Tibial nerve (tissue), 4 donors: ENCODE measurements around the gene SLC27A3. TPM values are rescaled to one million over a fixed set of nuclear protein-coding genes. Genes with fewer than 3 reads are reported as not detected.
A peak's percentile ranks its signal among the peaks of the same experiment; 100 is the strongest.
"Not testable (repeated sequence)": the region's sequence is repeated elsewhere in the genome, so short reads cannot be mapped to it uniquely, and the experiment has no call there.

Experiments
- DNase-seq, 2 donors: peaks; one replicate each; pipeline ENCODE4 v3.0.0-alpha.2; 2019; ENCODE audit warnings: low spot score in 2 of 2
- H3K27ac ChIP-seq, 4 donors: fragments of 200-600 bp; sonication (generic) in 3 of 4; one replicate each; pipeline ENCODE4 v1.5.1; 2017 to 2019; ENCODE audit warnings: mild to moderate bottlenecking in 1 of 4
- H3K27me3 ChIP-seq, 2 donors: fragments of 200-600 bp; sonication (generic) in 1 of 2; one replicate each; pipeline versions ENCODE4 v1.5.1 to v1.6.0; 2017 to 2019
- H3K36me3 ChIP-seq, 3 donors: fragments of 200-600 bp; sonication (generic); one replicate each; pipeline ENCODE4 v1.5.1; 2018 to 2019
- H3K4me1 ChIP-seq, 4 donors: fragments of 200-600 bp; sonication (generic) in 3 of 4; one replicate each; pipeline ENCODE4 v1.5.1; 2017 to 2019
- H3K4me3 ChIP-seq, 4 donors: fragments of 200-600 bp; sonication (generic) in 3 of 4; one replicate each; pipeline ENCODE4 v1.5.1; 2017 to 2019; ENCODE audit warnings: mild to moderate bottlenecking in 1 of 4, moderate library complexity in 1 of 4
- H3K9me3 ChIP-seq, 4 donors: fragments of 200-600 bp; sonication (generic) in 3 of 4; one replicate each; pipeline ENCODE4 v1.5.1; 2017 to 2019
- EP300 ChIP-seq, 2 donors: sonication (generic); formaldehyde crosslinking; IDR thresholded peaks; one replicate each; pipeline ENCODE4 v1.6.1; 2017; ENCODE audit warnings: antibody characterized with exemption in 2 of 2, mild to moderate bottlenecking in 1 of 2
- POLR2A ChIP-seq, 2 donors: fragments of 450-650 bp; IDR thresholded peaks; one replicate each; pipeline ENCODE4 v1.6.1; 2017; ENCODE audit warnings: antibody characterized with exemption in 2 of 2, mild to moderate bottlenecking in 2 of 2, moderate library complexity in 2 of 2
- WGBS, 2 donors: methylation state at CpG; one replicate each; pipeline ENCODE4 v1.1.5; 2018; 5-methylcytosine and 5-hydroxymethylcytosine counted together
- total RNA-seq, 4 donors: library from RNA; depleted of rRNA; stranded (reverse); fragments of >200 nt; gene quantifications; one replicate each; pipeline ENCODE4 v1.1.0, GENCODE V29; 2016
- TF ChIP-seq, protein P1 (sequence below), 5 experiments: fragments of 200-600 bp in 3 of 5; fragments of 450-650 bp in 2 of 5; sonication (generic) in 3 of 5; IDR thresholded peaks; one replicate each; pipeline ENCODE4 v1.5.1; 2016 to 2019; ENCODE audit warnings: antibody characterized with exemption in 5 of 5, mild to moderate bottlenecking in 3 of 5, moderate library complexity in 2 of 5

The SLC27A3 gene
- total RNA-seq, 4 donors from 2014 or later = 38.5 to 89.4 (median 59.2) TPM

DNA sequence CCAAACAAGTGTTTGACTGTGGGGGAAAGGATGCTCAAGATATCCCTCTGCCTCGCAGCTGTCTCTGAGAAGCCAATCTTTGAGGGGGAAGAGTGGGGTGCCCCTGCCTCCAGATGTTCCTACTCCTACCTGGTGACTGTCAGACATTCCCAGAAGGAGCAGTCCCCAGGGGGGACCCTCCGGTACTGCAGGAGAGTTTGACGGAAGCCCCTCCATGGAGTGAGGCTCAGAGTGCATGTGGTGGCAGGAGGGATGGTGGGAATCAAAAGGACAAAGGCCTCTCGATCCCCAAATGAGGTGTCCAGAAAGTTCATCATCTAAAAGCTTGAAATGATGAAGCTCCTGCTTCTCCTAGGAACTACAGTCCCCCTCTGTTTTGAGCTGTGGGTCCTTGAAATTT is 5.3 kb downstream of the SLC27A3 start:
- no peak overlapping the region for H3K27ac ChIP-seq
- WGBS, 2 donors = 75% methylated on average over 4 of the region's 4 CpGs

DNA sequence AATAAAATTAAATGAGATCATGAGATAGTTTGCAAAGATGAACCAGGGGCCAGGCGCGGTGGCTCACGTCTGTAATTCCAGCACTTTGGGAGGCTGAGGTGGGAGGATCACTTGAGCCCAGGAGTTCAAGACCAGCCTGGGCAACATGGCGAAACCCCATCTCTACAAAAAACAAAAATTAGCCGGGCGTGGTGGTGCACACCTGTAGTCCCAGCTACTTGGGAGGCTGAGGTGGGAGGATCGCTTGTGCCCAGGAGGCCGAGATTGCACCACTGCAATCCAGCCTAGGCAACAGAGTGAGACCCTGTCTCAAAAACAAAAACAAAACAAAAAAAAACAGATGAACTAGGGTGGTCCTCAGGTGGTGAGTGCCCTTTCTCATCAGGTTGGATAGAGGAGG is 7.4 kb downstream of the SLC27A3 start:
- Histone ChIP-seq H3K4me3 (peak overlapping the region in 3 of 4 donors; percentile 62 to 77 (median 66)), H3K36me3 (peaks cover 0 to 20% (median 0%) of the 10 kb centered on the region in 3 donors), H3K27ac (peak overlapping the region; percentile 89 to 97 (median 94)), H3K4me1 (peaks cover 0 to 18% (median 3%) of the 10 kb centered on the region in 4 donors)
- not testable (repeated sequence) for H3K27me3 ChIP-seq, DNase-seq, H3K9me3 ChIP-seq
- 91 to 92% methylated on average over 8 of the region's 8 CpGs for WGBS, 2 donors

More for the DNA sequence above, 5.3 kb downstream of the SLC27A3 start:
- Histone ChIP-seq H3K4me1 (peaks cover 0 to 38% (median 21%) of the 10 kb centered on the region in 4 donors), H3K36me3 (peaks cover 0 to 21% (median 0%) of the 10 kb centered on the region in 3 donors), H3K9me3 (no peaks in the 10 kb centered on the region), H3K27me3 (no peaks in the 10 kb centered on the region), H3K4me3 (no peak overlapping the region)
- DNase-seq = no peak
- no peak for TF ChIP-seq EP300 (IDR thresholded peaks at IDR 0.05)
- TF ChIP-seq, protein P1, sequence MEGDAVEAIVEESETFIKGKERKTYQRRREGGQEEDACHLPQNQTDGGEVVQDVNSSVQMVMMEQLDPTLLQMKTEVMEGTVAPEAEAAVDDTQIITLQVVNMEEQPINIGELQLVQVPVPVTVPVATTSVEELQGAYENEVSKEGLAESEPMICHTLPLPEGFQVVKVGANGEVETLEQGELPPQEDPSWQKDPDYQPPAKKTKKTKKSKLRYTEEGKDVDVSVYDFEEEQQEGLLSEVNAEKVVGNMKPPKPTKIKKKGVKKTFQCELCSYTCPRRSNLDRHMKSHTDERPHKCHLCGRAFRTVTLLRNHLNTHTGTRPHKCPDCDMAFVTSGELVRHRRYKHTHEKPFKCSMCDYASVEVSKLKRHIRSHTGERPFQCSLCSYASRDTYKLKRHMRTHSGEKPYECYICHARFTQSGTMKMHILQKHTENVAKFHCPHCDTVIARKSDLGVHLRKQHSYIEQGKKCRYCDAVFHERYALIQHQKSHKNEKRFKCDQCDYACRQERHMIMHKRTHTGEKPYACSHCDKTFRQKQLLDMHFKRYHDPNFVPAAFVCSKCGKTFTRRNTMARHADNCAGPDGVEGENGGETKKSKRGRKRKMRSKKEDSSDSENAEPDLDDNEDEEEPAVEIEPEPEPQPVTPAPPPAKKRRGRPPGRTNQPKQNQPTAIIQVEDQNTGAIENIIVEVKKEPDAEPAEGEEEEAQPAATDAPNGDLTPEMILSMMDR (IDR thresholded peaks at IDR 0.05) = no peak
- TF ChIP-seq POLR2A (IDR thresholded peaks at IDR 0.05) = no peak

DNA sequence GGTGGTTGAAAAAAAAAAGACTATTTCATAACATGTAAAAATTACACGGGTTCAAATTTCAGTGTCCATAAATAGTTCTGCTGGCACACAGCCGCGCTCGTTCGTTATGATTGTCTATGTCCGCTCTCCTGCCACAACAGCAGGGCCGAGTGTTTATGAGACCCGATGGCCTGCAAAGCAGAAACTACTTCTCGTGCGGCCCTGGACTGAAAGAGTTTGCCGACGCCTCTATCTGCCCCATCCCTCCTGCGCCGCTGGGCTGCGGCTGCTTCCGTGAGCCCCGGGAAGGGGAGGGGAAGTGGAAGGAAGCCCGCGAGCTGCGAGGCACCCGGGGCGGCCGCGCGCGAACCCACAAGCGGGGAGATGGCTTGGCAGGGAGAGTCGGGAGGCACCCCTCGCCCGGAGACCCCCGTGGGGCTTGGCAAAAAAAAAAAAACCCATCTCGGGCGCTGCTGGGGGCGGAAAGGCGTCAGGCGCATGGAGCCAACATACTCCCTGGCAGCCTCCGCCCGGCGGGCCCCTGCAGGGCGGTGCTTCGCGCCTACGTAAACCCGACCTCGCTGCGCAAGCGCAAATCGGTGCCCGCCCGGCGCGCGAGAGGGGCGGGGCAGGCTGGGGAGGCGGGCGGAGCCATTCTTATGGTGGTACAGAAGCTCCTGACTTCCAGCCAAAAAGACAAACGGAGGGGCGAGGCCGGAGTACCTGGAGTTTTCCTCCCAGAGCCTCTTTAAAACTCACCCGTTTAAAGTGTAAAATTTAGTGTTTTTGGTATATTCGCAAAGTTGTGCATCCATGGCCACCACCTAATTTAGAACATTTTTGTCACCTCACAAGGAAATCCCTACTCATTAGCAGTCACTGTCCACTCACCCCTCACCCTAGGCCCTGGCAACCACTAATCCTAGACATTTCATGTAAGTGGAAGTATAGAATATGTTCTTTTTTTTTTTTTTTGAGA is 8.3 kb downstream of the SLC27A3 start:
- H3K9me3 ChIP-seq = no peaks in the 10 kb centered on the region
- DNase-seq = peak; percentile 81 to 83
- peak overlapping the region; percentile 62 to 77 (median 66) for H3K4me3 ChIP-seq
- no peaks in the 10 kb centered on the region for H3K27me3 ChIP-seq
- peak overlapping the region; percentile 89 to 97 (median 94) for H3K27ac ChIP-seq
- TF ChIP-seq POLR2A (IDR thresholded peaks at IDR 0.05) (peak; percentile 97 to 98), EP300 (IDR thresholded peaks at IDR 0.05) (peak; percentile 95 to 99)
- TF ChIP-seq, protein P1 (IDR thresholded peaks at IDR 0.05) = peak in 3 of 5 experiments; percentile 8 to 69 (median 59)
- H3K36me3 ChIP-seq = peaks cover 0 to 11% (median 0%) of the 10 kb centered on the region in 3 donors
- WGBS, 2 donors = 0% methylated on average over 39 to 55 of the region's 61 CpGs
- peaks cover 0 to 12% (median 3%) of the 10 kb centered on the region in 4 donors for H3K4me1 ChIP-seq

DNA sequence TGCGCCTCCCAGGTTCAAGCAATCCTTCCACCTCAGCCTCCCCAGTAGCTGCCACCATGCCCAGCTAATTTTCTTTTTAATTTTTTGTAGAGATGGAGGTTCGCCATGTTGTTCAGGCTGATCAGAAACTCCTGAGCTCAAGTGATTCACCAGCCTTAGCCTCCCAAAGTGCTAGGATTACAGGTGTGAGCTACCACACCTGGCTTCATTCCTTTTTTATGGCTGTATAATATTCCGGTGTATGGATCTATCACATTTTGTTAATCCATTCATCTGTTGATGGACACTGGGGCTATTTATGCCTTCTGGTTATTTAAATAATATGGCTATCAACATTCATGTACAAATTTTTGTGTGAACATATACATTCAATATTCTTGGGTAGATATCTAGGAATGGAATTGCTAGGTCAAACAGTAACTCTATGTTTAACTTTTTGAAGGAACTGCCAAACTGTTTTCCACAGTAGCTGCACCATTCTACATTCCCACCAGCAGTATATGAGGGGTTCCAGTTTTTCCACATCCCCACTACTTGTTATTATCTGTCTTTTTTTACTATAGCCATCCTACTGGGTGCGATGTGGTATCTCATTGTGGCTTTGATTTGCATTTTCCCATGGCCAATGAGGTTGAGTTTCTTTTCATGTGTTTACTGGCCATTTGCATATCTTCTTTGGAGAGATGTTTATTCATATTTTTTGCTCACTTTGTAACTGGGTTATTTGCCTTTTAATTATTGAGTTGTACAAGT is 11.0 kb downstream of the SLC27A3 start:
- Histone ChIP-seq H3K4me1 (peaks cover 0 to 34% (median 13%) of the 10 kb centered on the region in 4 donors), H3K9me3 (no peaks in the 10 kb centered on the region), H3K27me3 (no peaks in the 10 kb centered on the region), H3K36me3 (no peaks in the 10 kb centered on the region), H3K27ac (no peak overlapping the region), H3K4me3 (no peak overlapping the region)
- no peak for DNase-seq
- 96% methylated on average over 4 of the region's 4 CpGs for WGBS, 2 donors
- TF ChIP-seq POLR2A (IDR thresholded peaks at IDR 0.05) (no peak), EP300 (IDR thresholded peaks at IDR 0.05) (no peak)
- TF ChIP-seq, protein P1 (IDR thresholded peaks at IDR 0.05) = no peak

DNA sequence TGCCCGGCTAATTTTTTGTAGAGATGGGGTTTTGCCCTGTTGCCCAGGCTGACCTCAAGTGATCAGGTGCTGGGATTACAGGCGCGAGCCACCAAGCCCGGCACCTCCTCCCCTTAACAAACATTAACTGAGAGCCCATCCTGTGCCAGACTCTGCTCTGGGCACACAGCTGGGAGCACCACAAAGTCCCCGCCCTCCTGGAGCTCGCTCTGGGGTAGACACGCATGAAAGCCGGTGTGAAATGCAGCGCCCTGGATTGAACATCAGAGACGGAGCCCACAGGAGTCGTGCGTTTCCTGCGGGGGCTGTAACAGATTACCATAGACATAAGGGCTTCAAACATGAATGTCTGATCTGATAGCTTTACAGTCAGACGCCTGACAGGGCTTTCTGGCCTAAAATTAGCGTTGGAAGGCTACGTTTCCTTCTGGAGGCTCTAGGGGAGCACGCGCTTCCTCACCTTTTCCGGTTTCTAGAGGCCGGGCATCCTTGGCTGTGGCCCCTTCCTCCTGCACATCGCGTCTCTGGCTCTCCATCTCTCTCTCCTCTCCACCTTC is 14.3 kb downstream of the SLC27A3 start:
- H3K27me3 ChIP-seq = peaks cover 0 to 2% of the 10 kb centered on the region in 2 donors
- 56 to 59% methylated on average over 22 of the region's 22 CpGs for WGBS, 2 donors
- H3K27ac ChIP-seq = peak overlapping the region; percentile 66 to 92 (median 78)
- H3K4me3 ChIP-seq = peak overlapping the region in 3 of 4 donors; percentile 8 to 34 (median 9)
- TF ChIP-seq, protein P1 (IDR thresholded peaks at IDR 0.05) = no peak
- TF ChIP-seq EP300 (IDR thresholded peaks at IDR 0.05) (no peak), POLR2A (IDR thresholded peaks at IDR 0.05) (no peak)
- no peaks in the 10 kb centered on the region for H3K9me3 ChIP-seq
- H3K4me1 ChIP-seq = peaks cover 0 to 23% (median 10%) of the 10 kb centered on the region in 4 donors
- no peak for DNase-seq
- H3K36me3 ChIP-seq = no peaks in the 10 kb centered on the region
